Renal cortical epithelial cell (primary cell): ENCODE measurements around the gene VTI1A. TPM values are rescaled to one million over a fixed set of nuclear protein-coding genes. Genes with fewer than 3 reads are reported as not detected.
"Not testable (repeated sequence)": the region's sequence is repeated elsewhere in the genome, so short reads cannot be mapped to it uniquely, and the experiment has no call there.

Source experiments
- DNase-seq: peaks from one replicate; pipeline ENCODE4 v3.0.0-alpha.2; 2011; ENCODE audit warnings: low read depth
- total RNA-seq: library from RNA; depleted of rRNA; stranded (reverse); fragments of >200 nt; gene quantifications from 2 replicates; pipeline ENCODE4 v1.2.3, GENCODE V29; 2014

Gene VTI1A
- total RNA-seq, 1 donor from 2014 or later = 49.7 TPM

- DNase-seq = not testable (repeated sequence)
Measured at GRCh38 chr10:112863461-112863860, 416.4 kb downstream of the VTI1A start.

Other genes with a start within 250 kb of the VTI1A start
- not detected in 2 replicates for gene TECTB, start 163.8 kb upstream of the VTI1A start, total RNA-seq
- 5.8 and 11.8 TPM in 2 replicates for gene ACSL5, start 73.1 kb upstream of the VTI1A start, total RNA-seq
- 35.1 and 39.0 TPM in 2 replicates for gene ZDHHC6, start 301 bp upstream of the VTI1A start, total RNA-seq